Activated T-cell treated with anti-CD3 and anti-CD28 coated beads, Interleukin-2, amount 50 U/mL, for 4 hours (primary cell): Measurements from ENCODE around the gene JPH3. TPM values are rescaled to one million over a fixed set of nuclear protein-coding genes. Genes with fewer than 3 reads are reported as not detected.

Experiments
- ATAC-seq, 2 donors: fragments of 200-7000 bp; cut with Tn5 transposase; one replicate each; pipeline ENCODE4 v1.10.0; 2021
- DNase-seq: peaks from one replicate; pipeline ENCODE4 v3.0.0-alpha.2; 2020
- H3K27me3 Mint-ChIP-seq: one replicate; pipeline ENCODE4 v1.8.0; 2021; ENCODE audit warnings: low read depth, mixed read lengths
- H3K36me3 Mint-ChIP-seq: one replicate; pipeline ENCODE4 v1.8.0; 2022; ENCODE audit warnings: mixed read lengths; ENCODE audit not compliant: insufficient read depth
- H3K4me1 Mint-ChIP-seq: one replicate; pipeline ENCODE4 v1.8.0; 2021; ENCODE audit warnings: low read depth, mixed read lengths
- H3K4me3 Mint-ChIP-seq: one replicate; pipeline ENCODE4 v1.8.0; 2021; ENCODE audit warnings: mild to moderate bottlenecking, moderate library complexity, mixed read lengths
- H3K9me3 Mint-ChIP-seq: one replicate; pipeline ENCODE4 v1.8.0; 2021; ENCODE audit warnings: mixed read lengths
- total RNA-seq, 3 donors: library from RNA; stranded (reverse); gene quantifications; one replicate each; pipeline ENCODE4 v1.2.1, GENCODE V29; 2021

Gene JPH3
- total RNA-seq, 3 donors from 2014 or later: not detected

DNA sequence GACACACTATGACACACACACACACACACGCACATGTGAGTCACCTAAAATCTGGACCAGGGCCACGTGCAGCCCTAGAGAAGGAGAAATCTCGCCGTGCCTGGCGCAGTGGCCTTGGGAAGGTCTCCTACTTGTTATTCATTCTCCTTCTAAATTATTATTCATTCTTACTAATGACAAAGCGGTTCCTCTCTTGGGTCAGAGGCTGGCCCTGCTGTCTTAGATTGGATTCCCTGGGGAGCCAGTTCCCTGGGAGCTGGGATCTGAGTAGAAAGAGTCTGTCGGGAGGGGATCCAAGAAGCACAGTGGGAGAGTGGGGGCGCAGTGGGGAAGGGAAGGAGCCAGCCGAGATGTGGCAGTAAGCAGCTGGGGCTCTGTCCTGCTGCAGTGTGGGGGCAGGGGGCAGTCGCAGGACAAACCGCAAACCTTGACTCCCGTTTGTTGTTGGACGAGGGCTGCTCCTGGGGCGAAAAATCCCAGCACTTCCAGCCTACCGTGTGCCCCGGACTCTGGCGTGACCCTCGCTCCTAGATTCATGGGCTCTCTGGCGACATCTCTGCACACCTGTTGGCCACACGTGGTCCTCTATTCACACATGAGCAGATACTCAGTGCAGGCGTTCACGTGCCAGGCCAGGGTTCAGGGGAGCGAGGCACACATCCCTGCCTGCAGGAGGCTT, 18.7 kb upstream of the JPH3 start:
- Mint-ChIP-seq H3K27me3 (peaks cover 35% of the 10 kb centered on the region), H3K36me3 (no peaks in the 10 kb centered on the region), H3K4me1 (no peaks in the 10 kb centered on the region), H3K9me3 (no peaks in the 10 kb centered on the region), H3K4me3 (no peak overlapping the region)
- DNase-seq: no peak
- ATAC-seq: no peak

DNA sequence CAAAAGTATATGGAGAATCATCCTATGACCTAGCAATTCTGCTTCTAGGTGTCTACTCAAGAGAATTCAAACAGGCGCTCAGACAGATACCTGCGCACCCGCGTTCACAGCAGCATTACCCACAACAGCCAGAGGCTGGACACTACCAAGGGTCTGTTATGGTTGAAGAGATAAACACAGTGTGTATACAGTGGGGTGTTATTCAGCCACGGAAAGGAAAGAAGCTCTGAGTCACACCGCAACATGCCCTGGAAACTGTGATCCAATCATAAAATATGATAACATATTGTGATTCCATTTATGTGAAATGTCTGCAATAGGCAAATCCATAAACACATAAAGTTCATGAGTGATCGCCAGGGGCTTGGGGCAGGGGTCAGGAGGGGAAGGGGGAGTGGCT, 18.0 kb upstream of the JPH3 start:
- H3K4me3 Mint-ChIP-seq: no peak overlapping the region
- no peaks in the 10 kb centered on the region for H3K36me3 Mint-ChIP-seq
- no peaks in the 10 kb centered on the region for H3K9me3 Mint-ChIP-seq
- no peak for DNase-seq
- peaks cover 38% of the 10 kb centered on the region for H3K27me3 Mint-ChIP-seq
- no peaks in the 10 kb centered on the region for H3K4me1 Mint-ChIP-seq
- no peak for ATAC-seq

DNA sequence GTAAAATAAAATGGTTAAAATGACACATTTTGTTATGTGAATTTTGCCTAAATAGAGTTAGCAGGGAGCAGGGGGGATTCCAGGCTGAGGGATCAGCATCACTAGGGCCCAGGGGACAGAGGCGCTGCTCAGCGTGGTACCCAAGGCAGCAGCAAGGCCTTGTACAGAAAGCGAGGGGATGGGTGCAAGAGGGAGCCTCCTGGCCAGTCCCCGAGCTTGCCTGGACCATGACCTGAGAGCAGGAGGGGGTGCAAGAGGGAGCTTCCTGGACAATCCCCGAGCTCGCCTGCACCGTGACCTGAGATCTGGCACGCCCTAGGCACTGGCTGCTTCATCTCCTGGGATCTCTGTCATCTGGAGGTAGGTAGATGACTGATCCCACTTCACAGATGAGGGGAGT, 17.3 kb upstream of the JPH3 start:
- H3K4me1 Mint-ChIP-seq: no peaks in the 10 kb centered on the region
- DNase-seq: no peak

DNA sequence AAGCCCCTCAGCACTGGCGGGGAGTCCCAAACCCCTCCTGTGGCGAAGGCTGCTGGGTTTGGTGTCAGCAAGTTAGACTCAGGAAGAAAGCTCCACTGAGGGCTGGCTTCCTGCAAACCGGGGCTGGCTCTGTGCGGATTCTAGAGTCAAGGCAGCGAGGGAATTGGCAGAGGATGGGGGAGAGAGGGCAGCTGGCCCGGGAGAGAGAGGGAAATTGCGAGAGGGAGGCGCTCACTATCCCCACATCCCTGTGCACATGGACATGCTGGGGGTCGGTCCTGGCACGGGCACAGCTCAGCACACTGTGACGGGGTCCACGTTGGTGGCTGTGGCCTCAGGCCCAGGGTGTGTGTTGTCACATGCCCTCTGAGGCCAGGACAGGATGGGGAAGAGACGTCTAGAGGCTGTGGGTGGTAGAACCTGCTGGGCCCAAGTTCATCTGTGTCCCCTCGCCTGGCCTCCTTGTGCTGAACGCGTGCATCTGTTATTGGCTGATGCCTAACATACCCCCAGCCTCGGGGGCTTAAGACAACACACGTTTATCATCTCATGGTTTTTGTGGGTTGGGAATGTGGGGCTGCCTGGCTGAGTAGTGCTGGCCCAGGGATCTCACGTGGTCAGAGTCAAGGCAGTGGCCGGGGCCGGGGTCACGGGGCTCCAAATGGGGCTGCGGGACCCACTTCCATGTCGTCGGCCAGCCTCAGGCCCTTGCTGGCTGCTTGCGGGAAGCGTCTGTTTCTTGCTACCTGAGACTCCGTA, 16.7 kb upstream of the JPH3 start:
- H3K36me3 Mint-ChIP-seq: no peaks in the 10 kb centered on the region
- DNase-seq (no peak), ATAC-seq (no peak)
- no peak overlapping the region for H3K4me3 Mint-ChIP-seq
- H3K27me3 Mint-ChIP-seq: peaks cover 43% of the 10 kb centered on the region
- no peaks in the 10 kb centered on the region for H3K4me1 Mint-ChIP-seq
- no peaks in the 10 kb centered on the region for H3K9me3 Mint-ChIP-seq

More for the DNA sequence above, 17.3 kb upstream of the JPH3 start:
- Mint-ChIP-seq H3K4me3 (no peak overlapping the region), H3K9me3 (no peaks in the 10 kb centered on the region), H3K27me3 (peaks cover 40% of the 10 kb centered on the region), H3K36me3 (no peaks in the 10 kb centered on the region)
- no peak for ATAC-seq

DNA sequence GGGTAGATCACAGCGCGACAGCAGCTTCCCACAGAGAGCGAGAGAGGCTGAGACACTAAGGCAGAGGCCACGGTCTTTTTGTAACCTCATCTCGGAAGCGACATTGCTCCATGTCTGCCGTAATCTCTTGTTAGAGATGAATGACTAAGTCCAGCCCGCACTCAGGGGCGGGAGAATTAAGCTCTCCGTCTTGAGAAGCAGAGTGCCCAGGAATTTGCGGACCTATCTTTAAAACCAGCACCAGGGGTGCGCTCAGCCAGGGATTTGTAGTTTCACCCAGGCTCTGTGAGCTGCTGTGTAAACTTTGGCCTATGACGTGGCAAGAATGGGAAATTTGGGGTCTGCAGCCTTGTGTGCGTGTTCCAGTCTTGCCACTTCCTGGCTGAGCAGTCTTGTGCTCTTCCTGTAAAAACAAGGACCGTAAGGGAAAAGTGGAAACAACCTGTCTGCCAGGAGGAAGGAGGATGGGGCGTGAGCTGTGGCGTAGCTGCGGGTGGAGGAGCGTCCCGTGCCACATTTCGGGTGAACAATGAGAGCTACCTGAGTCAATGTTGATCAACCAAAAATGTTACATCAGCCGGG, 16.0 kb upstream of the JPH3 start:
- no peaks in the 10 kb centered on the region for H3K36me3 Mint-ChIP-seq
- no peak for DNase-seq

DNA sequence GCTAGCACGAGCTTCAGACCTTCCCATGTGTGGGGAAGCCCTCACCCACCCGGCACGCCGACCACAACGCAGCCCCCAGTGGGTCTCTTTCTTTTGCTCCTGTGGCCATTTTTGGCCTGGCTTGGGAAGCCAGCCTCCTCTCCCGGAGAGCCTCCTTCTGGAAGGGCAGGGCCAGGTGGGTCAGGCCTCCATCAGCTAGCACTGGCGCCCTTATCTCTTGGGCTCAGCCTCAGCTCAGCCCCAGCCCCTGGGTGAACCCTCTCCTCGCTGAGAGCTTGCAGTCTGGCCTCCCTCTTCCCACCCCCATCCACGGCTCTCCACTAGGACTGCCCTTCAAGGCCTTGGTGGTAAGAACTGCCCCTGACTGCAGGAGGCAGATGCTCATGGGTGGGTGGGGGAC, 14.7 kb upstream of the JPH3 start:
- peaks cover 49% of the 10 kb centered on the region for H3K27me3 Mint-ChIP-seq
- H3K4me3 Mint-ChIP-seq: no peak overlapping the region
- no peaks in the 10 kb centered on the region for H3K9me3 Mint-ChIP-seq
- H3K4me1 Mint-ChIP-seq: no peaks in the 10 kb centered on the region
- DNase-seq (no peak), ATAC-seq (no peak)
- no peaks in the 10 kb centered on the region for H3K36me3 Mint-ChIP-seq

More for the DNA sequence above, 16.0 kb upstream of the JPH3 start:
- ATAC-seq: no peak
- Mint-ChIP-seq H3K9me3 (no peaks in the 10 kb centered on the region), H3K4me1 (no peaks in the 10 kb centered on the region), H3K4me3 (no peak overlapping the region), H3K27me3 (peaks cover 45% of the 10 kb centered on the region)

DNA sequence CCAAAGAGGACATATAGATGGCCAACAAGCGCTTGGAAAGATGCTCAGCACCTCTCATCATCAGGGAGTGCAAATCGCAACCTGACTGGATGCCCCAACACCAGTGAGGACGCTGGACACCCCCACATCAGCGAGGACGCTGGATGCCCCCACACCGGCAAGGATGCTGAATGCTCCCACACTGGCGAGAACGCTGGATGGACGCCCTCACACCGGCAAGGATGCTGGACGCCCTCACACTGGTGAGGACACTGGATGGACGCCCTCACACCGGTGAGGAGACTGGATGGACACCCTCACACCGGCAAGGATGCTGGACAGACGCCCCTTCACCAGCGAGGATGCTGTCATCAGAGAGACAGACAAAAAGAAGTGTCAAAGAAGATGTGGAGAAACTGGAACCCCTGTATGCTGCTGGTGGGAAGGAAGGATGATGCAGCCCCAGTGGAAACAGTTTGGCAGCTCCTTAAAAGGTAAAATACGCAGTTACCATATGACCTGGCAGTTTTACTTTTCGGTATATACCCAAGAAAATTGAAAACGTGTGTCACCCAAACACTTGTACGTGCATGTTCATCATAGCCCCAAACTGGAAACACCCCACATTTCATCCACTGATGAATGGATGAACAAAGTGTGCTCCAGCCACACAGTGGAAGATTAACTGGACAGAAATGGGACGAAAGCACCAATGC, 10.1 kb upstream of the JPH3 start:
- ATAC-seq (no peak), DNase-seq (no peak)
- H3K9me3 Mint-ChIP-seq: no peaks in the 10 kb centered on the region
- no peaks in the 10 kb centered on the region for H3K36me3 Mint-ChIP-seq
- peaks cover 48% of the 10 kb centered on the region for H3K27me3 Mint-ChIP-seq
- H3K4me3 Mint-ChIP-seq: no peak overlapping the region
- H3K4me1 Mint-ChIP-seq: no peaks in the 10 kb centered on the region

DNA sequence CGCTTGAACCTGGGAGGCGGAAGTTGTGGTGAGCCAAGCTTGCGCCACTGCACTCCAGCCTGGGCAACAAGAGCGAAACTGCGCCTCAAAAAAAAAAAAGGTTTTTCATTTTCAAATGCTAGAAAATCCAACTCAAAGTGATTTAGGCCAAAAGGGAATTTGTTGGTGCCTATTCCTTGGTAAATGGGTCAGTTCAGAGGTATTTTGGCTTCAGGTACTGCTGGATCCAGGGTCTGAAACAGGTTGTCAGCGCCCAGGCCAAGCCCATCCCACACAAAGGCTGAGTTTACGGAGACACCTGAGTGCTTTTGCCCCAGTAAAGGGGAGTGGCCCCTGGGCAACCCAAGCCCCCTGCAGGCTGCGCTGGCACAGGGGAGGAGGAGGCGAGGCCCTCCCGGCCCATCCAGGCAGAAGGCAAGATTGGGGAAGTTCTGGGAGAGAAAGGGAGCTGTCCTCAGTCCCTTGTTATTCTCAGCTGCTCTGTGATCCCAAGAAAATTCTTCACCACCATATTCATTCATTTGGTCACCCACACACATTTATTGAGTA, 8.5 kb upstream of the JPH3 start:
- Mint-ChIP-seq H3K36me3 (no peaks in the 10 kb centered on the region), H3K4me1 (no peaks in the 10 kb centered on the region), H3K9me3 (no peaks in the 10 kb centered on the region), H3K27me3 (peaks cover 39% of the 10 kb centered on the region), H3K4me3 (no peak overlapping the region)
- DNase-seq (no peak), ATAC-seq (no peak)

DNA sequence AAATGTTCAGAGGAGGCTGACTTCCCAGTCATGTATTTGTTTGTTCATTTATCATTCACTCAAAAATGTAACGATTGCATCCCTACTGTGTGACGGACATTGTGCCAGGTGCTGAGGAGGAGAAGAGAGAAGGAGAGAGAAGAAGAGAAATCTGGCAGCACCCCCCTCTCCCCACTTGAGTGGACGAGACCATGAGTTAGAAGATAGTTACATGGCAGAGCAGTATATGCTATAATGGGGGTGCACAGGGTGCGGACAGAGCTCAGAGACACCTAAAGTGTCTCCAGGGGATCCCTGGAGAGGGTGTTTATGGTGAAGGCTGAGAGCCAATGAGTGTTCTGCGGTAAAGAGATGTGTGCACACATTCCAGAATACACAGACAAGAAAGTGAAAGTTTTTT, 6.6 kb upstream of the JPH3 start:
- no peak for DNase-seq
- H3K9me3 Mint-ChIP-seq: peaks cover 6% of the 10 kb centered on the region
- no peaks in the 10 kb centered on the region for H3K36me3 Mint-ChIP-seq
- H3K4me1 Mint-ChIP-seq: no peaks in the 10 kb centered on the region
- H3K27me3 Mint-ChIP-seq: peaks cover 47% of the 10 kb centered on the region
- ATAC-seq: no peak
- H3K4me3 Mint-ChIP-seq: no peak overlapping the region

DNA sequence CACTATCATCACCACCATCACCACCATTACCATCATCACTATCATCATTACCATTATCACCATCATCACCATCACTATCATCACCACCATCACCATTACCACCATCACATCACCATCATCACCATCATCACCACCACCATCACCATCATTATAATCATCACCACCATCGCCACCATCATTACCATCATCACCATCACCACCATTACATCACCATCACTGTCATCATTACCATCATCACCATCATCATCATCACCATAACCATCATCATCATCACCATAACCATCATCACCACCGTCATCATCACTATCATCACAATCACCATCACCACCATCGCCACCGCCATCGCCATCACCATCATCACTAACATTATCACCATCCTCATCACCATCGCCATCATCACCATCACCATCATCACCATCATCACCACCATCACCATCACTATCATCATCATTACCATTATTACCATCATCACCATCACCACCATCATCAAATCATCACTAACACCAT, 4.9 kb upstream of the JPH3 start:
- H3K4me3 Mint-ChIP-seq: no peak overlapping the region
- H3K4me1 Mint-ChIP-seq: peaks cover 4% of the 10 kb centered on the region
- H3K9me3 Mint-ChIP-seq: peaks cover 6% of the 10 kb centered on the region
- ATAC-seq (no peak), DNase-seq (no peak)
- H3K36me3 Mint-ChIP-seq: no peaks in the 10 kb centered on the region
- H3K27me3 Mint-ChIP-seq: peaks cover 51% of the 10 kb centered on the region

DNA sequence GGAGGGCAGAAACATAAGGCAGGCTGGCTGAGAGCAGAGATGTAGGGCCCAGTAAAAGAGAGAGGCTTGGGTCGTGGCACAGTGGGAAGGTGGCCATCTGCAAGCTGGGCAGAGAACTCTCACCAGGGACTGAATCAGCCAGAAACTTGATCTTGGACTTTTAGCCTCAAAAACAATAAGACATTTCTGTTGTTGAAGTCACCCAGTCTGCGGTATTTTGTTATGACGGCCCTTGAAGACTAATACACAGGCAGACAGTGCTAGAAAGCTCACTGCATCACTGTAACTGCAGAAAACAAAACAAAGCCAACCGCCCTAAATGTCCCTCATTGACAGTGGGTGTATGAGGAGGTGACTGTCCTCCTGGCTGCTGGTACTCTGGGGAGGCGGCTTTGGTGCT, 3.9 kb upstream of the JPH3 start:
- Mint-ChIP-seq H3K36me3 (no peaks in the 10 kb centered on the region), H3K9me3 (peaks cover 6% of the 10 kb centered on the region), H3K4me1 (peaks cover 9% of the 10 kb centered on the region), H3K27me3 (peaks cover 55% of the 10 kb centered on the region), H3K4me3 (no peak overlapping the region)
- DNase-seq (no peak), ATAC-seq (no peak)

DNA sequence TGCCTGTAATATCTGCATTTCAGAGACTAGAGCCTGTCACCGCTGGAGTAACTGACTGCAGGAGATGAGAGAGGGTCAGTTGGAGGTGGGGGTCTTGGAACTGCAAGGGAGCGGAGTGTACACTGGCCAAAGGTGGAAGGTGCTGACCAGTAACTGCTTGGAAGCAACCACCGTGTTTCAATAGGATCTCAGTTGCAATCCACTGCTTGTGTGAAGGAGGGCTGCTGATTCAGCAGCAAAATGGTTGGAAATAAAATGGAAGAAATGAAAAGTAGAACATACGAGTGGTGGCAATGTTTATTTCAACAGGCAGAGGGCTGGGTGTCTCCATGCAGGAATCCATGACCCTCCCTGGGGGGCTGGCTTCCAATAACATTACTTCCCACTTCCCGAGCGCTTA, 2.1 kb upstream of the JPH3 start:
- Mint-ChIP-seq H3K4me3 (no peak overlapping the region), H3K4me1 (peaks cover 15% of the 10 kb centered on the region), H3K27me3 (peaks cover 60% of the 10 kb centered on the region), H3K36me3 (no peaks in the 10 kb centered on the region), H3K9me3 (peaks cover 6% of the 10 kb centered on the region)
- DNase-seq: no peak
- no peak for ATAC-seq

DNA sequence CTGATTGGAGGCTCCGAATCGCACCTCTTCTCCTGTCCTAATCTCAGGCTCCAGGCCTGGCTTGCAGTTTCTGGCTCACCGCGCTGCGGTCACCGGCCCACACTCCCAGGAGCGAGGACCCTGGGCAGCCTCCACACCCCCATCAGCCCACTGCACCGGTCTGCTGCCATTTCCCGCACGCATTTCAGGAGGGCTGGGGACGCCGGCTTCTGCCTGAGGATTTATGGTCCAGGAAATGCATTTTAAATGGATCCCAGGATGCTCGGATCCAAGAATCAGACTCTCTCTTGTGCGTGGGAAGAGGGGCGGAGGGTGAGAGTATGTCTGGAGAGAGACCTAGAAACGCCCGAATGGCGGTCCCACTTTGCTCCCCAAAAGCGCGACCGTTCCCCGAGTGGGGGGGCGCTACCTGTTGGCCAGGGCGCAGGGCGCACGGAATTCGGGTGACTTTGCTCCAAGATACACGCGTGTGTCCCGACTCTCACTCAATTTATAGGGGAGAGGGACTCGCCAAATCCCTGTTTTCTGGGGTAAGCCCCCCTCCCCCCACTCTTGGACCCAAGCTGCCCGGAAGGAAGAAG, 817 bp upstream of the JPH3 start:
- Mint-ChIP-seq H3K4me3 (peak overlapping the region; percentile 31), H3K27me3 (peaks cover 65% of the 10 kb centered on the region)

More for the DNA sequence above, 817 bp upstream of the JPH3 start:
- peaks cover 6% of the 10 kb centered on the region for H3K9me3 Mint-ChIP-seq
- ATAC-seq: no peak
- H3K4me1 Mint-ChIP-seq: peaks cover 15% of the 10 kb centered on the region
- H3K36me3 Mint-ChIP-seq: no peaks in the 10 kb centered on the region
- DNase-seq: no peak
